IMR-90 (cell line): ENCODE results near the gene LGSN. TPM values are rescaled to one million over a fixed set of nuclear protein-coding genes. Genes with fewer than 3 reads are reported as not detected.

Source experiments
- ATAC-seq: fragments of 200-7000 bp; cut with Tn5 transposase; 2 replicates; pipeline ENCODE4 v1.9.1; 2020; ENCODE audit warnings: low read depth, mild to moderate bottlenecking, moderate library complexity
- BruUV-seq: library from RNA; stranded (reverse); fragments of 400-500 nt; replicated peaks from 2 replicates; lab custom pipeline; 2021; lab: Mats Ljungman, UMichigan
- CTCF ChIA-PET: fragments of 300-600 bp; formaldehyde crosslinking; extraction: SDS; loops from one replicate; lab custom pipeline; 2021; ENCODE audit warnings: antibody characterized with exemption; lab: Yijun Ruan, JAX
- POLR2A ChIA-PET: fragments of 300-600 bp; sonication (Branson Sonifier 250); formaldehyde crosslinking; loops from one replicate; lab custom pipeline; 2022; ENCODE audit warnings: antibody characterized with exemption; ENCODE audit not compliant: unreplicated experiment; lab: Charles Lee
- DNase-seq: peaks from one replicate; pipeline ENCODE4 v3.0.0; 2013
- H2AFZ ChIP-seq: replicated peaks from 2 replicates; pipeline ENCODE3; 2013; ENCODE audit warnings: low read length, mild to moderate bottlenecking; ENCODE audit not compliant: poor library complexity
- H2AK5ac ChIP-seq: 2 replicates; pipeline ENCODE4 v1.6.1; 2013; ENCODE audit warnings: low read depth, low read length, inconsistent platforms
- H2AK9ac ChIP-seq: replicated peaks from 2 replicates; pipeline ENCODE3; 2013; ENCODE audit warnings: mild to moderate bottlenecking, low read depth, low read length, moderate library complexity; ENCODE audit not compliant: poor library complexity
- H2BK120ac ChIP-seq: 2 replicates; pipeline ENCODE4 v1.6.1; 2013; ENCODE audit warnings: low read depth, low read length, inconsistent platforms
- H2BK15ac ChIP-seq: 3 replicates; pipeline ENCODE4 v1.6.1; 2013; ENCODE audit warnings: low read depth, low read length, inconsistent platforms
- H2BK20ac ChIP-seq: 2 replicates; pipeline ENCODE4 v1.6.1; 2013; ENCODE audit warnings: low read depth, mild to moderate bottlenecking, inconsistent platforms, low read length, moderate library complexity
- H2BK5ac ChIP-seq: 2 replicates; pipeline ENCODE4 v1.6.1; 2013; ENCODE audit warnings: mild to moderate bottlenecking, low read depth, low read length, inconsistent platforms; ENCODE audit not compliant: poor library complexity, severe bottlenecking
- H3K14ac ChIP-seq: replicated peaks from 2 replicates; pipeline ENCODE4 v1.6.1; 2013; ENCODE audit warnings: low read depth, low read length, inconsistent platforms
- H3K18ac ChIP-seq: 2 replicates; pipeline ENCODE4 v1.6.1; 2013; ENCODE audit warnings: low read depth, low read length, control low read depth
- H3K23ac ChIP-seq: 2 replicates; pipeline ENCODE4 v1.6.1; 2013; ENCODE audit warnings: low read depth, low read length, inconsistent platforms
- H3K27ac ChIP-seq: 2 replicates; pipeline ENCODE4 v1.5.1; 2013; ENCODE audit warnings: mild to moderate bottlenecking, control low read depth, low read length; ENCODE audit not compliant: insufficient read depth
- H3K27me3 ChIP-seq: 2 replicates; pipeline ENCODE4 v1.6.1; 2013; ENCODE audit warnings: low read length; ENCODE audit not compliant: control insufficient read depth, insufficient read depth
- H3K36me3 ChIP-seq: 2 replicates; pipeline ENCODE4 v1.6.1; 2013; ENCODE audit warnings: low read length, mixed read lengths; ENCODE audit not compliant: control insufficient read depth, insufficient read depth
- H3K4ac ChIP-seq: 2 replicates; pipeline ENCODE4 v1.6.1; 2013; ENCODE audit warnings: low read depth, low read length, inconsistent platforms
- H3K4me1 ChIP-seq: 2 replicates; pipeline ENCODE4 v1.6.1; 2013; ENCODE audit warnings: low read length, mixed read lengths; ENCODE audit not compliant: control insufficient read depth, insufficient read depth
- H3K4me2 ChIP-seq: 2 replicates; pipeline ENCODE4 v1.6.1; 2013; ENCODE audit warnings: low read depth, mild to moderate bottlenecking, control low read depth, low read length, moderate library complexity
- H3K4me3 ChIP-seq: 2 replicates; pipeline ENCODE4 v1.5.1; 2013; ENCODE audit warnings: low read depth, mild to moderate bottlenecking, control low read depth, low read length, moderate library complexity; ENCODE audit not compliant: insufficient read depth
- H3K56ac ChIP-seq: 2 replicates; pipeline ENCODE4 v1.6.1; 2013; ENCODE audit warnings: low read length, inconsistent platforms; ENCODE audit not compliant: insufficient read depth; ENCODE audit errors: extremely low read depth
- H3K79me1 ChIP-seq, 2 experiments: 2 replicates each; pipeline ENCODE4 v1.6.1; 2013; ENCODE audit warnings: low read length in 2 of 2, inconsistent platforms in 1 of 2, low read depth in 1 of 2
- H3K9ac ChIP-seq: 2 replicates; pipeline ENCODE4 v1.6.1; 2013; ENCODE audit warnings: low read depth, low read length, control low read depth
- H3K9me1 ChIP-seq: 2 replicates; pipeline ENCODE4 v1.6.1; 2013; ENCODE audit warnings: low read length, inconsistent platforms; ENCODE audit not compliant: insufficient read depth
- H3K9me3 ChIP-seq: 2 replicates; pipeline ENCODE4 v1.6.1; 2013; ENCODE audit warnings: low read length; ENCODE audit not compliant: control insufficient read depth, insufficient read depth
- H4K20me1 ChIP-seq: 2 replicates; pipeline ENCODE4 v1.6.1; 2013; ENCODE audit warnings: low read length, inconsistent platforms; ENCODE audit not compliant: insufficient read depth
- H4K5ac ChIP-seq: 2 replicates; pipeline ENCODE4 v1.6.1; 2013; ENCODE audit warnings: mild to moderate bottlenecking, low read depth, low read length, control low read depth
- H4K8ac ChIP-seq, 2 experiments: 2 replicates each; pipeline ENCODE4 v1.6.1; 2013; ENCODE audit warnings: low read depth in 2 of 2, low read length in 2 of 2, control low read depth in 1 of 2, inconsistent platforms in 1 of 2
- H4K91ac ChIP-seq: 2 replicates; pipeline ENCODE4 v1.6.1; 2013; ENCODE audit warnings: low read depth, low read length, inconsistent platforms; ENCODE audit not compliant: insufficient read depth
- BHLHE40 ChIP-seq: fragments of 150-350 bp; IDR thresholded peaks from 2 replicates; pipeline ENCODE4 v1.6.1; 2016; ENCODE audit warnings: mild to moderate bottlenecking, low read depth, low read length
- CEBPB ChIP-seq: IDR thresholded peaks from 2 replicates; pipeline ENCODE4 v1.6.1; 2012; ENCODE audit warnings: low read depth, low read length, improper control_type of control experiment
- CHD1 ChIP-seq: IDR thresholded peaks from 2 replicates; pipeline ENCODE4 v1.6.1; 2012; ENCODE audit warnings: low read depth, low read length, improper control_type of control experiment
- CTCF ChIP-seq: conservative IDR thresholded peaks from 2 replicates; pipeline ENCODE4 v1.5.1; 2012; ENCODE audit warnings: mild to moderate bottlenecking, low read depth, low read length, improper control_type of control experiment
- MAFK ChIP-seq: IDR thresholded peaks from 2 replicates; pipeline ENCODE4 v1.6.1; 2012; ENCODE audit warnings: low read depth, low read length, improper control_type of control experiment
- MAZ ChIP-seq: IDR thresholded peaks from 2 replicates; pipeline ENCODE4 v1.6.1; 2012; ENCODE audit warnings: low read depth, mild to moderate bottlenecking, low read length, improper control_type of control experiment, moderate library complexity, borderline replicate concordance
- MXI1 ChIP-seq: IDR thresholded peaks from 2 replicates; pipeline ENCODE4 v1.6.1; 2012; ENCODE audit warnings: low read depth, mild to moderate bottlenecking, low read length, moderate library complexity, borderline replicate concordance
- NFE2L2 ChIP-seq: fragments of 150-350 bp; IDR thresholded peaks from 2 replicates; pipeline ENCODE4 v1.6.1; 2016; ENCODE audit warnings: low read depth, mild to moderate bottlenecking, low read length
- POLR2A ChIP-seq: IDR thresholded peaks from 2 replicates; pipeline ENCODE4 v1.6.1; 2012; ENCODE audit warnings: mild to moderate bottlenecking, low read depth, low read length
- RCOR1 ChIP-seq: IDR thresholded peaks from 2 replicates; pipeline ENCODE4 v1.6.1; 2012; ENCODE audit warnings: mild to moderate bottlenecking, low read length, improper control_type of control experiment; ENCODE audit not compliant: insufficient replicate concordance
- RFX5 ChIP-seq: IDR thresholded peaks from 2 replicates; pipeline ENCODE4 v1.8.0; 2012; ENCODE audit warnings: low read depth, mild to moderate bottlenecking, low read length, moderate library complexity
- SMC3 ChIP-seq: fragments of 150-350 bp; IDR thresholded peaks from 2 replicates; pipeline ENCODE4 v1.6.1; 2016; ENCODE audit warnings: low read depth, mild to moderate bottlenecking, antibody characterized with exemption, low read length, moderate library complexity
- USF2 ChIP-seq: fragments of 150-350 bp; IDR thresholded peaks from 2 replicates; pipeline ENCODE4 v1.6.1; 2017; ENCODE audit warnings: mild to moderate bottlenecking, antibody characterized with exemption, low read length, low read depth
- WGBS, 2 experiments: methylation state at CpG; one replicate each; pipeline versions ENCODE4 v1.1.5 to v1.1.7; 2013; ENCODE audit warnings: missing lambda C conversion rate in 2 of 2; ENCODE audit not compliant: insufficient read length in 1 of 2; ENCODE audit errors: extremely low coverage in 2 of 2; 5-methylcytosine and 5-hydroxymethylcytosine counted together
- dilution Hi-C: fragments of 300-500 bp; cut with HindIII; formaldehyde crosslinking; loops from one replicate; pipeline ENCODE4 v1.14.3; 2018; ENCODE audit warnings: low sequenced_read_pairs; ENCODE audit not compliant: unreplicated experiment
- in situ Hi-C: fragments of 300-500 bp; cut with MboI; formaldehyde crosslinking; loops from 3 replicates; pipeline ENCODE4 v1.14.3; 2019; ENCODE audit warnings: low sequenced_read_pairs, inconsistent platforms, mixed read lengths
- intact Hi-C: fragments of 100-400 bp; cut with micrococcal nuclease; formaldehyde crosslinking; loops from 2 replicates; pipeline ENCODE4 v1.10.0; 2022
- polyA plus RNA-seq, 3 experiments: library from polyadenylated mRNA; depleted of rRNA; stranded (reverse); fragments of >200 nt; gene quantifications; 2 replicates each; pipeline ENCODE4 v1.2.3, GENCODE V29; 2012; ENCODE audit warnings: low replicate concordance in 1 of 3
- total RNA-seq: library from RNA; depleted of rRNA; stranded (reverse); fragments of >200 nt; gene quantifications from 2 replicates; pipeline ENCODE4 v1.2.3, GENCODE V29; 2012
- TF ChIP-seq, protein P1 (sequence below): fragments of 150-350 bp; IDR thresholded peaks from 2 replicates; pipeline ENCODE4 v1.6.1; 2016; ENCODE audit warnings: low read depth, mild to moderate bottlenecking, low read length, moderate library complexity, borderline replicate concordance

The LGSN gene
- total and polyA plus RNA-seq, 2 of the 4 experiments (the other 2 are of a cell fraction), result not detected

GRCh38 chr6:63267046-63267445 is 52.7 kb downstream of the LGSN start:
- H2AK9ac ChIP-seq, result no peak overlapping the region
- H3K14ac ChIP-seq, result no peak overlapping the region
- H2AK5ac ChIP-seq, result no peak overlapping the region
- dilution Hi-C loops (no loop called here), intact Hi-C loops (no loop called here), in situ Hi-C loops (no loop called here)
- H3K27ac ChIP-seq, result no peak overlapping the region
- TF ChIP-seq CEBPB, result no peak
- no peak for TF ChIP-seq BHLHE40
- TF ChIP-seq RCOR1, result no peak
- TF ChIP-seq NFE2L2, result no peak
- no peak for TF ChIP-seq RFX5
- TF ChIP-seq, protein P1, sequence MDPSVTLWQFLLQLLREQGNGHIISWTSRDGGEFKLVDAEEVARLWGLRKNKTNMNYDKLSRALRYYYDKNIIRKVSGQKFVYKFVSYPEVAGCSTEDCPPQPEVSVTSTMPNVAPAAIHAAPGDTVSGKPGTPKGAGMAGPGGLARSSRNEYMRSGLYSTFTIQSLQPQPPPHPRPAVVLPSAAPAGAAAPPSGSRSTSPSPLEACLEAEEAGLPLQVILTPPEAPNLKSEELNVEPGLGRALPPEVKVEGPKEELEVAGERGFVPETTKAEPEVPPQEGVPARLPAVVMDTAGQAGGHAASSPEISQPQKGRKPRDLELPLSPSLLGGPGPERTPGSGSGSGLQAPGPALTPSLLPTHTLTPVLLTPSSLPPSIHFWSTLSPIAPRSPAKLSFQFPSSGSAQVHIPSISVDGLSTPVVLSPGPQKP, result no peak
- TF ChIP-seq CHD1, result no peak
- TF ChIP-seq MXI1, result no peak
- no peak for TF ChIP-seq POLR2A
- TF ChIP-seq MAFK, result no peak
- no peak for TF ChIP-seq MAZ
- TF ChIP-seq SMC3, result no peak
- no peak for TF ChIP-seq USF2
- TF ChIP-seq CTCF, result no peak
- WGBS, 2 experiments, result no CpG with 5 or more reads among the region's 4 CpGs
- no peak overlapping the region for H3K4me2 ChIP-seq
- DNase-seq (no peak), ATAC-seq (no peak)
- H2BK120ac ChIP-seq, result no peak overlapping the region
- no peaks in the 10 kb centered on the region for H4K20me1 ChIP-seq
- no peaks in the 10 kb centered on the region for H3K9me1 ChIP-seq
- CTCF ChIA-PET, result no interaction called here
- H2BK5ac ChIP-seq, result no peak overlapping the region
- no peak overlapping the region for H3K18ac ChIP-seq
- no peaks in the 10 kb centered on the region for H3K36me3 ChIP-seq
- H4K5ac ChIP-seq, result no peak overlapping the region
- no peaks in the 10 kb centered on the region for H3K4me1 ChIP-seq
- H3K23ac ChIP-seq, result no peak overlapping the region
- H3K9ac ChIP-seq, result no peak overlapping the region
- H2BK20ac ChIP-seq, result no peak overlapping the region
- H4K8ac ChIP-seq, result no peak overlapping the region
- no peak overlapping the region for H3K4me3 ChIP-seq
- H3K79me1 ChIP-seq, result no peaks in the 10 kb centered on the region
- BruUV-seq, result no TSS peak
- no peak overlapping the region for H3K4ac ChIP-seq
- no peak overlapping the region for H4K91ac ChIP-seq
- no peaks in the 10 kb centered on the region for H3K27me3 ChIP-seq
- no peaks in the 10 kb centered on the region for H3K9me3 ChIP-seq
- no peak overlapping the region for H2AFZ ChIP-seq
- no peak overlapping the region for H3K56ac ChIP-seq
- POLR2A ChIA-PET, result no interaction called here
- no peak overlapping the region for H2BK15ac ChIP-seq
